Stomach (tissue), 9 donors: ENCODE results near the gene OPCML. TPM values are rescaled to one million over a fixed set of nuclear protein-coding genes. Genes with fewer than 3 reads are reported as not detected.
A peak's percentile ranks its signal among the peaks of the same experiment; 100 is the strongest.

Experiments used
- DNase-seq, 2 donors: peaks; one replicate each; pipeline versions ENCODE4 v3.0.0 to v3.0.0-alpha.2; 2013 to 2019
- H3K27ac ChIP-seq, 5 donors: fragments of 200-600 bp in 4 of 5; sonication (generic) in 4 of 5; one replicate each; pipeline ENCODE4 v1.5.1; 2013 to 2019; ENCODE audit warnings: mild to moderate bottlenecking in 1 of 5, moderate library complexity in 1 of 5
- H3K27me3 ChIP-seq, 3 donors: fragments of 200-600 bp; sonication (generic); one replicate each; pipeline ENCODE4 v1.5.1; 2017 to 2019; ENCODE audit warnings: mixed run types in 1 of 3
- H3K36me3 ChIP-seq, 4 donors: fragments of 200-600 bp; sonication (generic); 1 replicate in 3 of 4; 2 replicates in 1 of 4; pipeline ENCODE4 v1.5.1; 2016 to 2019
- H3K4me1 ChIP-seq, 4 donors: fragments of 200-600 bp; sonication (generic); one replicate each; pipeline ENCODE4 v1.5.1; 2016 to 2019
- H3K4me3 ChIP-seq, 4 donors: fragments of 200-600 bp; sonication (generic) in 3 of 4; one replicate each; pipeline ENCODE4 v1.5.1; 2016 to 2019; ENCODE audit warnings: mild to moderate bottlenecking in 1 of 4
- H3K9me3 ChIP-seq, 4 donors: fragments of 200-600 bp; sonication (generic); one replicate each; pipeline ENCODE4 v1.5.1; 2016 to 2019
- EP300 ChIP-seq: sonication (generic); formaldehyde crosslinking; IDR thresholded peaks from one replicate; pipeline ENCODE4 v1.6.1; 2017; ENCODE audit warnings: antibody characterized with exemption
- POLR2A ChIP-seq, 4 donors: fragments of 450-650 bp; IDR thresholded peaks; one replicate each; pipeline ENCODE4 v1.6.1; 2016; ENCODE audit warnings: antibody characterized with exemption in 4 of 4, control low read depth in 2 of 4, mild to moderate bottlenecking in 1 of 4, moderate library complexity in 1 of 4
- POLR2AphosphoS5 ChIP-seq, 3 donors: sonication (generic); formaldehyde crosslinking; IDR thresholded peaks; one replicate each; pipeline ENCODE4 v1.6.1; 2016; ENCODE audit warnings: antibody characterized with exemption in 3 of 3
- WGBS, 5 donors: extraction: QIAGEN DNeasy Blood & Tissue Kit in 3 of 5; methylation state at CpG; one replicate each; pipeline versions ENCODE4 v1.1.5 to v1.1.7; 2013 to 2018; 5-methylcytosine and 5-hydroxymethylcytosine counted together
- intact Hi-C: fragments of 100-400 bp; cut with DNase I; formaldehyde crosslinking; loops from one replicate; pipeline ENCODE4 v1.15.1; 2023; ENCODE audit warnings: low total_unique reads
- polyA plus RNA-seq, 3 donors: library from polyadenylated mRNA; stranded (reverse); fragments of 200-250 nt; gene quantifications; one replicate each; pipeline ENCODE4 v1.2.3, GENCODE V29; 2013
- total RNA-seq, 5 donors: library from RNA; depleted of rRNA; stranded (reverse); fragments of >200 nt; gene quantifications; one replicate each; pipeline versions ENCODE4 v1.1.0 to v1.2.3, GENCODE V29; 2014 to 2016
- TF ChIP-seq, protein P1 (sequence below), 7 experiments: fragments of 450-650 bp in 4 of 7; fragments of 200-600 bp in 3 of 7; sonication (generic) in 3 of 7; IDR thresholded peaks; one replicate each; pipeline ENCODE4 v1.5.1; 2016 to 2019; ENCODE audit warnings: antibody characterized with exemption in 7 of 7, control low read depth in 2 of 7, mild to moderate bottlenecking in 1 of 7
- donor health status: healthy with polysubstance abuse.
- donor health status: Bipolar disorder and iron deficiency.
- donor health status: healthy.

OPCML gene
- total and polyA plus RNA-seq, 8 donors, result 0.03 to 0.92 (median 0.55) TPM; not detected in 3

DNA sequence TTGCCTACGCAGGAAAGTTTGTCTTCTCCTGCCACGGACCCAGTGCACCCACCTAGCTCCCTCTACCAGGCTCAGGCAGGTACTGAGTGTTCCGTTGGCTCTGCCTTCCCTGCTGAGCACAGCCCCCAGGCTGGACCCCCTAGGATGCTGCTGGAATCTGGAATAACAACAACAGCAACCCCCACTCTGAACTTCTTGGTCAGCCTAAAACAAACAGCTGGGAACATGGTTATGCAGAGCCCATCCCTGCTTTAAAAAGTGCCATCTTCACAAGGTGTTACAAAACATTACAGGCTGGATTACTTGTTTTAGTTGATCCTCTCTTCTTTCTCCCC, 1.8 kb downstream of the OPCML start:
- WGBS, 5 donors, result 8 to 37% (median 20%) methylated on average over 3 of the region's 3 CpGs

DNA sequence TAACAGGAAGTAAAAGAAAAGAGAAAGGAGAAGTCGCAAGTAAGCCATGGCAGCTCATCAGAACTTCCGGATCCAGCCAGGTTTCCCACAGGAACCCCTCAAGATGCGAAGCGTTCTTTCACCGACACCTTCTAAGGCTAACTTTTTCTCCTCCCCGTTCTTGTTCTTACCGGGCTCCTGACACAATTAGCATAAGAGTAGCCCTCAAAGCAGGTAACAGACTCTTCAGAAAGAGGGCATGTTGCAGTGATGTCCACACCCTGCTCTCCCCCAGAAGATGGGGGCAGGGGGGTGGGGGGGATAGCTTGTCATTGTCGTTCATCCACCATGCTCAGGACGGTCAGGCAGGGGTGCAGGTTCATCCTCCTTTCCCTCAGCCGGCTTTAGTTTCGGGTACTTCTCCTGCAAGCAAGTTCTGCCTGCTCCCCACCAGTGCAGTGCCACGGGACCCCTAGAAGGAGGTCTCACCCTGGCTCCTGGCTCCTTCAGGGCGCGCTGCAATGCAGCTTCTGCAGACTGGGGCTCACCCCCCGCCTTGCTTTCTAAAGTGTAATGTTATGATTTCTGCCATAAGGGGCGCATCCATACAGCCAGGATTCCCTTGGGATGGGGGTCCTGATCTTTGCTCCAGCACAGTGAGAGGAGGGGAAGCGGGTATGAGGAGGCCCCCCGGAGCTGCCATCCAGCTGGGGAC, 2.3 kb downstream of the OPCML start:
- no peak overlapping the region for H3K27ac ChIP-seq
- no peaks in the 10 kb centered on the region for H3K36me3 ChIP-seq
- WGBS, 5 donors, result 26 to 38% (median 35%) methylated on average over 16 to 18 of the region's 18 CpGs
- intact Hi-C loops, result no loop called here
- TF ChIP-seq POLR2A (IDR thresholded peaks at IDR 0.05) (no peak), EP300 (no peak), POLR2AphosphoS5 (IDR thresholded peaks at IDR 0.05) (no peak)
- TF ChIP-seq, protein P1, sequence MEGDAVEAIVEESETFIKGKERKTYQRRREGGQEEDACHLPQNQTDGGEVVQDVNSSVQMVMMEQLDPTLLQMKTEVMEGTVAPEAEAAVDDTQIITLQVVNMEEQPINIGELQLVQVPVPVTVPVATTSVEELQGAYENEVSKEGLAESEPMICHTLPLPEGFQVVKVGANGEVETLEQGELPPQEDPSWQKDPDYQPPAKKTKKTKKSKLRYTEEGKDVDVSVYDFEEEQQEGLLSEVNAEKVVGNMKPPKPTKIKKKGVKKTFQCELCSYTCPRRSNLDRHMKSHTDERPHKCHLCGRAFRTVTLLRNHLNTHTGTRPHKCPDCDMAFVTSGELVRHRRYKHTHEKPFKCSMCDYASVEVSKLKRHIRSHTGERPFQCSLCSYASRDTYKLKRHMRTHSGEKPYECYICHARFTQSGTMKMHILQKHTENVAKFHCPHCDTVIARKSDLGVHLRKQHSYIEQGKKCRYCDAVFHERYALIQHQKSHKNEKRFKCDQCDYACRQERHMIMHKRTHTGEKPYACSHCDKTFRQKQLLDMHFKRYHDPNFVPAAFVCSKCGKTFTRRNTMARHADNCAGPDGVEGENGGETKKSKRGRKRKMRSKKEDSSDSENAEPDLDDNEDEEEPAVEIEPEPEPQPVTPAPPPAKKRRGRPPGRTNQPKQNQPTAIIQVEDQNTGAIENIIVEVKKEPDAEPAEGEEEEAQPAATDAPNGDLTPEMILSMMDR (IDR thresholded peaks at IDR 0.05), result no peak
- H3K27me3 ChIP-seq, result peaks cover 8 to 72% (median 30%) of the 10 kb centered on the region in 3 donors
- H3K4me3 ChIP-seq, result no peak overlapping the region
- H3K4me1 ChIP-seq, result peaks cover 7 to 19% (median 9%) of the 10 kb centered on the region in 4 donors
- DNase-seq, result no peak
- no peaks in the 10 kb centered on the region for H3K9me3 ChIP-seq

More for the DNA sequence above, 1.8 kb downstream of the OPCML start:
- Histone ChIP-seq H3K36me3 (no peaks in the 10 kb centered on the region), H3K4me1 (peaks cover 7 to 19% (median 9%) of the 10 kb centered on the region in 4 donors), H3K4me3 (no peak overlapping the region), H3K9me3 (no peaks in the 10 kb centered on the region), H3K27ac (no peak overlapping the region), H3K27me3 (peaks cover 8 to 76% (median 30%) of the 10 kb centered on the region in 3 donors)
- no peak for TF ChIP-seq POLR2AphosphoS5 (IDR thresholded peaks at IDR 0.05)
- TF ChIP-seq, protein P1 (IDR thresholded peaks at IDR 0.05), result no peak
- intact Hi-C loops, result no loop called here
- DNase-seq, result no peak

DNA sequence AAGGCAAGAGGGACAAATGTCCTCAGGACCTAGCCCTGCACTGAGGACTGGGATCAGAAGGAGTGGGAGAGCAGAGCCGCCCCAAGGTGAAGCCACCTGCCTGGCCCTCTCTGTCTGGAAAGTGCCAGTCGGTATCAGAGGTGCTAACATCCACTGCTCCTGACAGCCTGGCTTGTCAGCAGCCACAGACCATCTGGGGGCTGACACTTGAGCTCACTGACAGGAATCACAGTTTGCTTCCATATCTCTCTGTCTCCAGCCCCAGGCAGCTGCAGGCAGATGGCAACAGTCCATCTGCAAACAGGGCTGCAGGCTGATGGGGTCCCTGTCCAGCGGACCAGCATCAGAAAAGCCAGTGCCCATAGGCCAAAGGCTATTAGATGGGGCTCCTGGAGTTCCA, 5.5 kb downstream of the OPCML start:
- TF ChIP-seq, protein P1 (IDR thresholded peaks at IDR 0.05), result no peak
- no peak for TF ChIP-seq POLR2AphosphoS5 (IDR thresholded peaks at IDR 0.05)
- no peak for TF ChIP-seq EP300
- no peak for TF ChIP-seq POLR2A (IDR thresholded peaks at IDR 0.05)
- Histone ChIP-seq H3K36me3 (no peaks in the 10 kb centered on the region), H3K27ac (no peak overlapping the region), H3K27me3 (peaks cover 8 to 52% (median 25%) of the 10 kb centered on the region in 3 donors), H3K9me3 (no peaks in the 10 kb centered on the region), H3K4me1 (peaks cover 2 to 6% (median 4%) of the 10 kb centered on the region in 4 donors), H3K4me3 (no peak overlapping the region)
- no peak for DNase-seq
- 58 to 75% (median 73%) methylated on average over 2 to 3 of the region's 3 CpGs for WGBS, 5 donors
- intact Hi-C loops, result no loop called here

DNA sequence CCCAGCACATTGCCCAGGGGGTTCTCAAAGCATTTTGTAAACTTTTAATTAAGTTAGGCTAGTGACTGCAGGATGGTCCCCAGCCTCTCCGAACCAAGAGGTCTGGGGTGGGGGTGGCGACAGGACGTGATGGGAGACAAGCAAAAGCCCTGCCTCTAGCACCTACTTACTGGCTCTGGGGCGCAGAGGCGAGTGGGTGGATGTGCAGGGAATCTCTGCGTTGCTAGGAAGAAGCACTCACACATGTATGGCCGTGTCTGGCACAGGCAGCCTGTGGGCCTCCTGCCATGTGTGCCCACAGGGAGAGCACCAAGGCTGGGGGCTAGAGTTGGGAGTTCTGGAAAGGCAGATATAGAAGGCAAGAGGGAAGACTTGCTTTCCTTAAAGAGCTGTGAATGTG, 6.3 kb downstream of the OPCML start:
- TF ChIP-seq POLR2A (IDR thresholded peaks at IDR 0.05) (no peak), EP300 (no peak), POLR2AphosphoS5 (IDR thresholded peaks at IDR 0.05) (no peak)
- TF ChIP-seq, protein P1 (IDR thresholded peaks at IDR 0.05), result no peak
- intact Hi-C loops, result no loop called here
- no peaks in the 10 kb centered on the region for H3K36me3 ChIP-seq
- H3K9me3 ChIP-seq, result no peaks in the 10 kb centered on the region
- no peak overlapping the region for H3K27ac ChIP-seq
- 81 to 92% (median 86%) methylated on average over 6 to 7 of the region's 7 CpGs for WGBS, 5 donors
- H3K4me1 ChIP-seq, result peaks cover 0 to 8% (median 5%) of the 10 kb centered on the region in 4 donors
- H3K27me3 ChIP-seq, result peaks cover 8 to 44% (median 17%) of the 10 kb centered on the region in 3 donors
- H3K4me3 ChIP-seq, result no peak overlapping the region
- DNase-seq, result peak in 1 of 2 donors; percentile 19
